ENCODE measurements around the gene BTNL2.

GRCh38 chr6:32391505-32391904 is 15.5 kb downstream of the BTNL2 start:
- TF ChIP-seq CTCF (IDR thresholded peaks at IDR 0.05), result no peak
- no peak for TF ChIP-seq POLR2AphosphoS5 (IDR thresholded peaks at IDR 0.05)
- TF ChIP-seq POLR2A (IDR thresholded peaks at IDR 0.05), result no peak
- no peak for TF ChIP-seq EP300 (IDR thresholded peaks at IDR 0.05)

All from gastroesophageal sphincter (tissue), 3 donors.